HCT116 (cell line): Measurements from ENCODE around the gene PPP1R36. TPM values are rescaled to one million over a fixed set of nuclear protein-coding genes. Genes with fewer than 3 reads are reported as not detected.

Source experiments
- ATAC-seq: fragments of 200-7000 bp; cut with Tn5 transposase; 2 replicates; pipeline ENCODE4 v1.9.1; 2020; ENCODE audit warnings: mild to moderate bottlenecking, moderate library complexity
- BruUV-seq: library from RNA; stranded (reverse); fragments of 400-500 nt; replicated peaks from 2 replicates; lab custom pipeline; 2021; lab: Mats Ljungman, UMichigan
- CTCF ChIA-PET: fragments of 300-600 bp; sonication (Branson Sonifier 250); formaldehyde crosslinking; loops from one replicate; lab custom pipeline; 2021; ENCODE audit warnings: antibody characterized with exemption; lab: Charles Lee
- POLR2A ChIA-PET: fragments of 300-600, 350-600 bp; sonication (Branson Sonifier 250); formaldehyde crosslinking; loops from one replicate; lab custom pipeline; 2021; ENCODE audit warnings: antibody characterized with exemption; lab: Charles Lee
- RAD21 ChIA-PET, 2 experiments: fragments of 300-600 bp; sonication (Branson Sonifier 250); formaldehyde crosslinking; loops; one replicate each; lab custom pipeline; 2023; ENCODE audit warnings: low total read pairs in 2 of 2; ENCODE audit not compliant: uncharacterized antibody in 2 of 2, unreplicated experiment in 2 of 2, low non-redundant PET in 1 of 2; lab: Charles Lee
- DNase-seq: peaks from one replicate; pipeline ENCODE4 v3.0.0-alpha.2; 2010; ENCODE audit warnings: low read depth, low spot score
- H2AFZ ChIP-seq: fragments of 200-600 bp; shearing (Covaris generic), sonication (generic); 2 replicates; pipeline ENCODE4 v1.6.1; 2017; ENCODE audit warnings: low read depth, mixed run types, mixed read lengths, antibody characterized with exemption, low read length; ENCODE audit not compliant: poor library complexity, severe bottlenecking
- H3K27ac ChIP-seq: 2 replicates; pipeline ENCODE4 v1.5.1; 2012; ENCODE audit warnings: low read depth, low read length
- H3K27me3 ChIP-seq: fragments of 200-600 bp; sonication (generic); 2 replicates; pipeline ENCODE4 v1.6.1; 2016; ENCODE audit warnings: mixed run types, low read length, mixed read lengths; ENCODE audit not compliant: insufficient read depth
- H3K36me3 ChIP-seq, 2 experiments: fragments of 200-500 bp in 1 of 2; fragments of 200-600 bp in 1 of 2; sonication (Bioruptor generic) in 1 of 2; sonication (generic) in 1 of 2; 2 replicates each; pipeline versions ENCODE4 v1.5.1 to v1.6.1; 2014 to 2016; ENCODE audit warnings: low read length in 2 of 2, inconsistent platforms in 1 of 2, mixed read lengths in 1 of 2, mixed run types in 1 of 2; ENCODE audit not compliant: insufficient read depth in 2 of 2, control insufficient read depth in 1 of 2
- H3K4me1 ChIP-seq, 2 experiments: fragments of 200-600 bp in 1 of 2; sonication (generic) in 1 of 2; 2 replicates each; pipeline versions ENCODE4 v1.5.1 to v1.6.1; 2012 to 2017; ENCODE audit warnings: low read length in 2 of 2, inconsistent platforms in 1 of 2, mild to moderate bottlenecking in 1 of 2, mixed read lengths in 1 of 2, mixed run types in 1 of 2, moderate library complexity in 1 of 2; ENCODE audit not compliant: insufficient read depth in 2 of 2, control insufficient read depth in 1 of 2
- H3K4me2 ChIP-seq: fragments of 200-600 bp; sonication (generic); 2 replicates; pipeline ENCODE4 v1.6.1; 2017; ENCODE audit warnings: mixed run types, low read length, mixed read lengths
- H3K4me3 ChIP-seq, 2 experiments: fragments of 200-600 bp in 1 of 2; sonication (generic) in 1 of 2; replicated peaks in 1 of 2; 2 replicates each; pipeline ENCODE4 v1.5.1; 2011 to 2016; ENCODE audit warnings: low read length in 2 of 2, control low read depth in 1 of 2, low read depth in 1 of 2, mild to moderate bottlenecking in 1 of 2, mixed read lengths in 1 of 2, mixed run types in 1 of 2
- H3K79me2 ChIP-seq: fragments of 200-600 bp; sonication (generic); 2 replicates; pipeline ENCODE4 v1.6.1; 2017; ENCODE audit warnings: mild to moderate bottlenecking, mixed run types, low read length, moderate library complexity, mixed read lengths; ENCODE audit not compliant: insufficient read depth
- H3K9ac ChIP-seq: fragments of 200-600 bp; sonication (generic); 2 replicates; pipeline ENCODE4 v1.6.1; 2016; ENCODE audit warnings: low read length, mixed read lengths
- H3K9me2 ChIP-seq: fragments of 200-600 bp; sonication (generic), shearing (Covaris generic); 2 replicates; pipeline ENCODE4 v1.6.1; 2017; ENCODE audit warnings: mixed run types, mild to moderate bottlenecking, moderate library complexity; ENCODE audit not compliant: insufficient read depth
- H3K9me3 ChIP-seq, 2 experiments: fragments of 200-500 bp in 1 of 2; fragments of 200-600 bp in 1 of 2; sonication (Bioruptor generic) in 1 of 2; sonication (generic) in 1 of 2; 2 replicates each; pipeline ENCODE4 v1.6.1; 2014 to 2017; ENCODE audit warnings: low read length in 2 of 2, mixed read lengths in 2 of 2, inconsistent platforms in 1 of 2, low read depth in 1 of 2, mild to moderate bottlenecking in 1 of 2, mixed run types in 1 of 2, moderate library complexity in 1 of 2; ENCODE audit not compliant: control insufficient read depth in 1 of 2, insufficient read depth in 1 of 2
- H4K20me1 ChIP-seq: fragments of 200-600 bp; sonication (generic), shearing (Covaris generic); 2 replicates; pipeline ENCODE4 v1.6.1; 2017; ENCODE audit warnings: mixed run types, mild to moderate bottlenecking, moderate library complexity; ENCODE audit not compliant: insufficient read depth
- ATF3 ChIP-seq: IDR thresholded peaks from 2 replicates; pipeline ENCODE4 v1.6.1; 2012
- CEBPB ChIP-seq: IDR thresholded peaks from 2 replicates; pipeline ENCODE4 v1.6.1; 2012; ENCODE audit warnings: low read depth
- CTCF ChIP-seq, 3 experiments: fragments of 200-600 bp in 1 of 3; sonication (generic) in 1 of 3; IDR thresholded peaks in 2 of 3; conservative IDR thresholded peaks in 1 of 3; 2 replicates each; pipeline ENCODE4 v1.5.1; 2012 to 2017; ENCODE audit warnings: low read depth in 2 of 3, low read length in 2 of 3, antibody characterized with exemption in 1 of 3, borderline replicate concordance in 1 of 3, control low read depth in 1 of 3, mild to moderate bottlenecking in 1 of 3, mixed read lengths in 1 of 3, mixed run types in 1 of 3, moderate library complexity in 1 of 3; ENCODE audit not compliant: insufficient read depth in 1 of 3
- EGR1 ChIP-seq: IDR thresholded peaks from 2 replicates; pipeline ENCODE4 v1.6.1; 2012; ENCODE audit warnings: low read depth
- EZH2 ChIP-seq: fragments of 200-600 bp; sonication (generic); IDR thresholded peaks from 2 replicates; pipeline ENCODE4 v1.6.1; 2017; ENCODE audit warnings: antibody characterized with exemption, mixed run types
- FOSL1 ChIP-seq: IDR thresholded peaks from 2 replicates; pipeline ENCODE4 v1.6.1; 2012; ENCODE audit warnings: low read depth
- JUND ChIP-seq: IDR thresholded peaks from 2 replicates; pipeline ENCODE4 v1.6.1; 2012
- MAX ChIP-seq: IDR thresholded peaks from 2 replicates; pipeline ENCODE4 v1.6.1; 2012
- POLR2A ChIP-seq: IDR thresholded peaks from 2 replicates; pipeline ENCODE4 v1.7.0; 2011; ENCODE audit warnings: borderline replicate concordance; ENCODE audit not compliant: insufficient read depth, insufficient read length; ENCODE audit errors: extremely low read depth
- POLR2AphosphoS5 ChIP-seq: IDR thresholded peaks from 2 replicates; pipeline ENCODE4 v1.6.1; 2011; ENCODE audit warnings: mild to moderate bottlenecking, low read depth, low read length, moderate library complexity
- REST ChIP-seq: IDR thresholded peaks from 2 replicates; pipeline ENCODE4 v1.6.1; 2012; ENCODE audit warnings: low read depth
- SIN3A ChIP-seq: IDR thresholded peaks from 2 replicates; pipeline ENCODE4 v1.6.1; 2012; ENCODE audit warnings: low read depth
- SP1 ChIP-seq: IDR thresholded peaks from 2 replicates; pipeline ENCODE4 v1.6.1; 2012; ENCODE audit warnings: low read depth
- SRF ChIP-seq: IDR thresholded peaks from 2 replicates; pipeline ENCODE4 v1.6.1; 2012; ENCODE audit warnings: low read depth
- TCF7L2 ChIP-seq: IDR thresholded peaks from 2 replicates; pipeline ENCODE4 v1.7.0; 2011; ENCODE audit warnings: borderline replicate concordance, inconsistent platforms; ENCODE audit not compliant: insufficient read depth, insufficient read length; ENCODE audit errors: extremely low read depth
- YY1 ChIP-seq: IDR thresholded peaks from 2 replicates; pipeline ENCODE4 v1.6.1; 2011; ENCODE audit warnings: low read length, low read depth, moderate library complexity, mild to moderate bottlenecking; ENCODE audit not compliant: insufficient replicate concordance; ENCODE audit errors: extremely low read depth
- ZBTB33 ChIP-seq: IDR thresholded peaks from 2 replicates; pipeline ENCODE4 v1.6.1; 2011; ENCODE audit warnings: mild to moderate bottlenecking, low read length, moderate library complexity; ENCODE audit not compliant: insufficient replicate concordance; ENCODE audit errors: extremely low read depth
- ZNF274 ChIP-seq: fragments of 200-500 bp; sonication (Bioruptor generic); IDR thresholded peaks from 2 replicates; pipeline ENCODE4 v1.6.1; 2014; ENCODE audit warnings: mild to moderate bottlenecking, low read depth, low read length, inconsistent platforms
- intact Hi-C: fragments of 100-400 bp; cut with micrococcal nuclease; formaldehyde crosslinking; loops from 2 replicates; pipeline ENCODE4 v1.10.0; 2022
- total RNA-seq: library from RNA; stranded (reverse); gene quantifications from one replicate; pipeline ENCODE4 v1.2.1, GENCODE V29; 2021; ENCODE audit not compliant: unreplicated experiment

PPP1R36 gene
- total RNA-seq, 1 experiment from 2014 or later, result 0.47 TPM

GRCh38 chr14:64611358-64612020 lies 61.7 kb downstream of the PPP1R36 start:
- ChIA-PET CTCF (interaction anchor here (1.9 kb wide), 1 partner anchor 25 kb away, joined by 4 read pairs; no protein-coding TSS in a partner anchor), POLR2A (no interaction called here), RAD21 (no interaction called here)
- Histone ChIP-seq H3K9me3 (no peaks in the 10 kb centered on the region), H3K4me3 (no peak overlapping the region), H3K4me1 (no peaks in the 10 kb centered on the region; a peak in 1 of 4 replicates), H3K36me3 (no peaks in the 10 kb centered on the region), H3K9me2 (no peaks in the 10 kb centered on the region), H3K79me2 (no peaks in the 10 kb centered on the region), H2AFZ (peak overlapping the region; percentile 34), H3K27me3 (no peaks in the 10 kb centered on the region), H3K9ac (no peak overlapping the region), H3K27ac (no peak overlapping the region), H3K4me2 (no peak overlapping the region), H4K20me1 (no peaks in the 10 kb centered on the region)
- no peak for ATAC-seq
- no peak for DNase-seq
- BruUV-seq, result no TSS peak
- intact Hi-C loops, result no loop called here
- TF ChIP-seq ZBTB33 (no peak), EGR1 (no peak), POLR2A (no peak), SRF (no peak), REST (no peak), FOSL1 (no peak), ZNF274 (no peak), EZH2 (no peak), MAX (no peak), SIN3A (no peak), TCF7L2 (no peak), CTCF (IDR thresholded peaks at IDR 0.05 in 2 of 3, conservative IDR thresholded peaks at IDR 0.05 in 1 of 3; ENCODE audit: borderline replicate concordance in 1 of 3, insufficient read depth in 1 of 3, low read depth in 2 of 3, low read length in 2 of 3) (no peak), ATF3 (no peak), POLR2AphosphoS5 (no peak), CEBPB (no peak), YY1 (no peak), JUND (no peak), SP1 (no peak)
